SK-N-SH (cell line): Measurements from ENCODE around the gene BMI1. TPM values are rescaled to one million over a fixed set of nuclear protein-coding genes. Genes with fewer than 3 reads are reported as not detected.

Source experiments
- CTCF ChIA-PET: fragments of 300-600, 350-600 bp; formaldehyde crosslinking; extraction: SDS; loops from one replicate; lab custom pipeline; 2021; lab: Yijun Ruan, JAX
- POLR2A ChIA-PET: fragments of 350-600 bp; sonication (Branson Sonifier 250); formaldehyde crosslinking; extraction: SDS; loops from one replicate; lab custom pipeline; 2020; ENCODE audit warnings: antibody characterized with exemption, inconsistent platforms; lab: Yijun Ruan, JAX
- DNase-seq: peaks from one replicate; pipeline ENCODE4 v3.0.0; 2012
- H2AFZ ChIP-seq: fragments of 200-600 bp; sonication (generic); 2 replicates; pipeline ENCODE4 v1.8.1; 2016; ENCODE audit warnings: antibody characterized with exemption, mild to moderate bottlenecking, low read depth
- H3F3A ChIP-seq: fragments of 200-600 bp; sonication (generic); replicated peaks from 2 replicates; pipeline ENCODE3; 2016; ENCODE audit warnings: antibody characterized with exemption, mild to moderate bottlenecking; ENCODE audit not compliant: insufficient read depth
- H3K27ac ChIP-seq, 2 experiments: fragments of 200-500 bp in 1 of 2; fragments of 200-600 bp in 1 of 2; sonication (Bioruptor generic) in 1 of 2; sonication (generic), shearing (Covaris generic) in 1 of 2; 2 replicates each; pipeline versions ENCODE4 v1.5.1 to v1.6.1; 2014 to 2016; ENCODE audit warnings: low read depth in 2 of 2, inconsistent platforms in 1 of 2, low read length in 1 of 2, mild to moderate bottlenecking in 1 of 2, mixed read lengths in 1 of 2
- H3K27me3 ChIP-seq: fragments of 200-600 bp; sonication (generic), shearing (Covaris generic); 2 replicates; pipeline ENCODE4 v1.6.1; 2016; ENCODE audit warnings: mixed run types; ENCODE audit not compliant: insufficient read depth
- H3K36me3 ChIP-seq, 2 experiments: fragments of 200-500 bp in 1 of 2; fragments of 200-600 bp in 1 of 2; sonication (Bioruptor generic) in 1 of 2; sonication (generic) in 1 of 2; replicated peaks in 1 of 2; 2 replicates each; pipeline versions ENCODE3 to v1.5.1; 2014 to 2016; ENCODE audit warnings: low read length in 1 of 2, mild to moderate bottlenecking in 1 of 2; ENCODE audit not compliant: insufficient read depth in 2 of 2, control insufficient read depth in 1 of 2
- H3K4me1 ChIP-seq, 2 experiments: fragments of 200-500 bp in 1 of 2; fragments of 200-600 bp in 1 of 2; sonication (Bioruptor generic) in 1 of 2; sonication (generic), shearing (Covaris generic) in 1 of 2; 2 replicates each; pipeline versions ENCODE4 v1.5.1 to v1.6.1; 2014 to 2016; ENCODE audit warnings: low read depth in 1 of 2, low read length in 1 of 2, mixed run types in 1 of 2; ENCODE audit not compliant: insufficient read depth in 2 of 2, control insufficient read depth in 1 of 2
- H3K4me2 ChIP-seq: fragments of 200-600 bp; sonication (generic), shearing (Covaris generic); 2 replicates; pipeline ENCODE4 v1.6.1; 2017; ENCODE audit warnings: mixed run types
- H3K4me3 ChIP-seq, 2 experiments: fragments of 200-500 bp in 1 of 2; fragments of 200-600 bp in 1 of 2; sonication (Bioruptor generic) in 1 of 2; sonication (generic), shearing (Covaris generic) in 1 of 2; 2 replicates each; pipeline versions ENCODE4 v1.5.1 to v1.8.1; 2014 to 2016; ENCODE audit warnings: low read depth in 2 of 2, inconsistent platforms in 1 of 2, low read length in 1 of 2, mild to moderate bottlenecking in 1 of 2, mixed read lengths in 1 of 2, moderate library complexity in 1 of 2
- H3K79me2 ChIP-seq: fragments of 200-600 bp; sonication (generic); 2 replicates; pipeline ENCODE4 v1.8.1; 2017; ENCODE audit warnings: mild to moderate bottlenecking; ENCODE audit not compliant: insufficient read depth
- H3K9ac ChIP-seq: fragments of 200-600 bp; sonication (generic); 2 replicates; pipeline ENCODE4 v1.6.1; 2017; ENCODE audit warnings: mixed run types
- H3K9me2 ChIP-seq: fragments of 200-600 bp; sonication (generic); 2 replicates; pipeline ENCODE4 v1.6.1; 2017; ENCODE audit warnings: mixed run types
- H3K9me3 ChIP-seq: fragments of 200-600 bp; sonication (generic); 2 replicates; pipeline ENCODE4 v1.6.1; 2017; ENCODE audit warnings: mixed run types, mild to moderate bottlenecking, moderate library complexity
- H4K20me1 ChIP-seq: fragments of 200-600 bp; sonication (generic); 2 replicates; pipeline ENCODE4 v1.6.1; 2017; ENCODE audit warnings: mild to moderate bottlenecking, mixed run types; ENCODE audit not compliant: insufficient read depth
- CHD2 ChIP-seq: fragments of 150-350 bp; IDR thresholded peaks from 2 replicates; pipeline ENCODE4 v1.6.1; 2018; ENCODE audit warnings: low read length; ENCODE audit not compliant: partially characterized antibody
- ELF1 ChIP-seq: IDR thresholded peaks from 2 replicates; pipeline ENCODE4 v1.4.0; 2012
- FOXJ3 ChIP-seq: sonication (generic); formaldehyde crosslinking; IDR thresholded peaks from 2 replicates; pipeline ENCODE4 v1.5.1; 2020; ENCODE audit warnings: mild to moderate bottlenecking, missing genetic modification reagents
- FOXM1 ChIP-seq: IDR thresholded peaks from 2 replicates; pipeline ENCODE4 v1.4.0; 2012; ENCODE audit warnings: low read depth, mild to moderate bottlenecking
- IRF3 ChIP-seq: fragments of 150-350 bp; IDR thresholded peaks from 2 replicates; pipeline ENCODE4 v1.6.1; 2016; ENCODE audit warnings: mild to moderate bottlenecking, low read depth, low read length
- MAX ChIP-seq: IDR thresholded peaks from 2 replicates; pipeline ENCODE4 v1.4.0; 2012; ENCODE audit warnings: low read depth
- MEF2A ChIP-seq: IDR thresholded peaks from 2 replicates; pipeline ENCODE4 v1.4.0; 2012; ENCODE audit warnings: low read depth, borderline replicate concordance
- MXI1 ChIP-seq: IDR thresholded peaks from 2 replicates; pipeline ENCODE4 v1.6.1; 2012; ENCODE audit warnings: mild to moderate bottlenecking, low read depth, low read length, improper control_type of control experiment
- NFIC ChIP-seq: IDR thresholded peaks from 2 replicates; pipeline ENCODE4 v1.4.0; 2012; ENCODE audit warnings: borderline replicate concordance
- PBX3 ChIP-seq: IDR thresholded peaks from 2 replicates; pipeline ENCODE4; 2012
- RAD21 ChIP-seq: IDR thresholded peaks from 2 replicates; pipeline ENCODE4 v1.6.1; 2012; ENCODE audit warnings: mild to moderate bottlenecking, low read length
- REST ChIP-seq: IDR thresholded peaks from 2 replicates; pipeline ENCODE4 v1.6.1; 2012; ENCODE audit warnings: mild to moderate bottlenecking, low read depth, low read length, moderate library complexity
- RFX5 ChIP-seq: IDR thresholded peaks from 2 replicates; pipeline ENCODE4 v1.6.1; 2012; ENCODE audit warnings: mild to moderate bottlenecking, improper control_type of control experiment, low read length
- SIN3A ChIP-seq: IDR thresholded peaks from 2 replicates; pipeline ENCODE4 v1.6.1; 2012; ENCODE audit warnings: low read depth, mild to moderate bottlenecking, low read length, moderate library complexity, borderline replicate concordance
- SMC3 ChIP-seq: IDR thresholded peaks from 2 replicates; pipeline ENCODE4 v1.6.1; 2012; ENCODE audit warnings: low read depth, low read length, improper control_type of control experiment
- TAF1 ChIP-seq: IDR thresholded peaks from 2 replicates; pipeline ENCODE4 v1.6.1; 2012; ENCODE audit warnings: low read depth, mild to moderate bottlenecking, low read length, moderate library complexity, borderline replicate concordance
- TCF12 ChIP-seq: IDR thresholded peaks from 2 replicates; pipeline ENCODE4 v1.4.0; 2012
- TEAD4 ChIP-seq: IDR thresholded peaks from 2 replicates; pipeline ENCODE4 v1.4.0; 2012; ENCODE audit warnings: mild to moderate bottlenecking, borderline replicate concordance; ENCODE audit not compliant: insufficient read depth
- YY1 ChIP-seq: IDR thresholded peaks from 2 replicates; pipeline ENCODE4 v1.4.0; 2012; ENCODE audit warnings: low read depth, mild to moderate bottlenecking
- ZBTB33 ChIP-seq: IDR thresholded peaks from 2 replicates; pipeline ENCODE4 v1.4.0; 2012; ENCODE audit warnings: low read depth, borderline replicate concordance
- whole genome bisulfite sequencing: methylation state at CpG from one replicate; pipeline ENCODE4 v1.1.6; 2017; ENCODE audit warnings: low lambda C conversion rate; 5-methylcytosine and 5-hydroxymethylcytosine counted together
- polyA plus RNA-seq, 3 experiments: library from polyadenylated mRNA; depleted of rRNA; stranded (reverse); fragments of >200 nt; gene quantifications; 2 replicates each; pipeline ENCODE4 v1.2.3, GENCODE V29; 2012

BMI1 gene
- polyA plus RNA-seq, 1 of the 3 experiments (the other 2 are of a cell fraction), result 15.5 TPM

- Histone ChIP-seq H3K36me3 (peaks cover 10 to 22% of the 10 kb centered on the region in 2 experiments), H3K27ac (no peak overlapping the region), H3F3A (peaks cover 11% of the 10 kb centered on the region), H3K4me1 (peaks cover 0 to 2% of the 10 kb centered on the region in 2 experiments; a peak in 2 of 4 replicates), H3K9ac (no peak overlapping the region), H3K79me2 (no peaks in the 10 kb centered on the region), H4K20me1 (no peaks in the 10 kb centered on the region), H3K9me2 (no peaks in the 10 kb centered on the region), H3K4me2 (no peak overlapping the region), H3K9me3 (no peaks in the 10 kb centered on the region), H3K4me3 (no peak overlapping the region), H2AFZ (no peak overlapping the region), H3K27me3 (peaks cover 34% of the 10 kb centered on the region)
- ChIA-PET POLR2A (no interaction called here), CTCF (no interaction called here)
- DNase-seq, result peak; percentile 33
- 89% methylated on average over 61 of the region's 71 CpGs for WGBS
- TF ChIP-seq YY1, result no peak
- no peak for TF ChIP-seq FOXM1
- no peak for TF ChIP-seq TAF1
- TF ChIP-seq RFX5, result no peak
- no peak for TF ChIP-seq SIN3A
- no peak for TF ChIP-seq RAD21
- no peak for TF ChIP-seq PBX3
- TF ChIP-seq MXI1, result no peak
- TF ChIP-seq SMC3, result no peak
- TF ChIP-seq CHD2, result no peak
- no peak for TF ChIP-seq REST
- TF ChIP-seq ZBTB33, result no peak
- TF ChIP-seq MAX, result no peak
- TF ChIP-seq FOXJ3 (CRISPR knock-in tag), result no peak
- TF ChIP-seq IRF3, result no peak
- no peak for TF ChIP-seq ELF1
- TF ChIP-seq TEAD4, result no peak
- no peak for TF ChIP-seq MEF2A
- TF ChIP-seq TCF12, result no peak
- no peak for TF ChIP-seq NFIC
Observed at GRCh38 chr10:22335173-22335933, 14.5 kb downstream of the BMI1 start.
